CD1c-positive myeloid dendritic cell (primary cell): Measurements from ENCODE around the gene TFB1M.
"Not testable (repeated sequence)": the region's sequence is repeated elsewhere in the genome, so short reads cannot be mapped to it uniquely, and the experiment has no call there.

ENCODE experiments used
- DNase-seq: peaks from one replicate; pipeline ENCODE4 v3.0.0-alpha.2; 2016; ENCODE audit errors: extremely low spot score

TFB1M gene

DNA sequence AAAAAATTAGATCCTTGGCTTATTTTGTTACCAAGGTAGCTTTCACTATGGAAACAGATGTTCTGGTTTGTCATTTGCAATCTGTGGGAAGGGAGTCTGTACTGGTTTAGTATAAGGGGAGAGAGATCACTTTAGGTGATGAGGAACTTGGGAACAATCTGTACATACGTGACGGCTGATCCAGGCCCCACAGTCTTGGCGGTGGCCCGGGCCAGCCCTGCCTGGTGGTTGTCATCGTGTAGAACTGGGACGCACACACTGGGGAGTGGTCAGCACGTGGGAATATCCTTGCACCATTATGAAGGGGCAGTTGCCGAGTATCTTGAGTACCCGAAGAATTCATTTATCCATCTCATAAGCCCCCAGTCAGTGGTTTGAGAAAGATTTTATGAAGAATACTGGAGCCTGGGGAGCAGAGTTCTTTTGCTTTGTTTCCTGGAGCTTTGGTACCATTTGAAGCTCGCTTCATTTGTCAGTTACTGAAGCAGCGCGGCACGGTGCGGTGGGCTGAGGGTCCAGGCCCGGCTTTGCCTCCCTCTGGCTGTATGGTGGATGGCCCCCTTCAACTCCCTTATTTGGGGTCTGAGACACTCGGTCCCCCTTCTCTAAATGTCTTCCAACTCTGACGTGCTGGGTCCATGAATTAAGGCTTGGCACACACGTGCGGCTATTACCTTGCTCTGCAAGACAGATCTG is 73.2 kb downstream of the TFB1M start:
- no peak for DNase-seq

DNA sequence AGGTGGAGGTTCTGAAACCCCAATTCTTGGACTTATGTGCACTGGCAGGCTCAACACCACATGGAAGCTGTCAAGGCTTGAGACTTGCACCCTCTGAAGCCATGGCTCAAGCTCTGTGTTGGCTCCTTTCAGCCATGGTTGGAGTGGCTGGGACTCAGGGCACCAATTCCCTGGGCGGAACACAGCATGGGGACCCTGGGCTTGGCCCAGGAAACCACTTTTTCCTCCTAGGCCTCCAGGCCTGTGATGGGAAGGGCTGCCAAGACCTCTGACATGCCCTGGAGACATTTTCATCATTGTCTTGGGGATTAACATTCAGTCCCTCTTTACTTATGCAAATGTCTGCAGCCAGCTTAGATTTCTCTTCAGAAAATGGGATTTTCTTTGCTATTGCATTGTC is 76.7 kb downstream of the TFB1M start:
- DNase-seq: no peak

DNA sequence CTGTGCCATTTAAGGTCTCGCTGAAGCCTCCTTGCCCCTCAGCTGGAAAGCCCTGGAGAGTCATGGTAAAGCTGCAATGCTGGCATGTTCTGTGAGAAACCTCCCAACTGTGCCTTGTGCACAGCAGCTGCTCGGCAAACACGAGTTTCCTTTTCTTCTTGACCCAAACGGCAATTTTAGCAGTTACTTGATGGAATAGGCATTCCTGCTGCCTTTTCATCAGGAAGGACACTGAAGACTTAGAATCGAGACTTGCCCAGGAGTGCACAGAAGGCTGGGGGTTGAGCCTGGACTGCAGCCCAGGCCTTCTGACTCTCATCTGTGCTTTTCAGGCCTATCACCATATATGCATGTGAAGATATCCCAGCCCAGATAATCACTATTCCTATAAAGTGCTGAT is 79.2 kb downstream of the TFB1M start:
- no peak for DNase-seq

DNA sequence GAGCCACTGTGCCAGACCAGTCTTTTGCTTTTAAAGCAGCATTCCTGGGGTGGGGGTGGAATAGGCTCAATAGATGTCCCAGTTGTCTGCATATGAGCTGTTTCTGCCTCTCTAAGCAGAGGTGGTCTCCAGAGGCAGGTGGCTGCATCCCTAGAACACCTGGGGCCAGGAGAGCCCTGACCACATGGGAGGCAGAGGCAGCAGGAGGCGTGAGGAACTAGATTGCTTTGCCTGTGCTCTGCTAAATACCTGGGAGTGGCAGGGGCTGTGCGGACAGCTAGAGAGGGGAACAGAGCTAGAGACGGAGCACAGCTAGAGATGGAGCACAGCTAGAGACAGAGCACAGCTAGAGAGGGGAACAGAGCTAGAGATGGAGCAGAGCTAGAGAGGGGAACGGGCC is 79.6 kb downstream of the TFB1M start:
- DNase-seq: no peak

DNA sequence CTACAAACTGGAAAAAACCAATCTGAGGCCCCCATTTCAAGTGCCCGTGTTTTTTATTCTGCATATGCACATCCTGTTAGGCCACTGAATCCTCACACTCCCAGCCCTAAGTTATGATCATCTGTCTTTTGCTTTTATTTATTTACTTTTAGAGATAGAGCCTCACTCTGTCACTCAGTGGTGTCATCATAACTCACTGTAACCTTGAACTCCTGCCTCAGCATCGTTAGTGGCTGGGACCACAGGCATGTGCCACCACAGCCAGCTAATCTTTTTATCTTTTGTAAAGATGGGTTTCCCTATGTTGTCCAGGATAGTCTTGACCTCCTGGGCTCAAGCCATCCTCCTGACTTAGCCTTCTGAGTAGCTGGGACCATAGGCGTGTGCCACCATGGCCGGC is 80.1 kb downstream of the TFB1M start:
- no peak for DNase-seq

DNA sequence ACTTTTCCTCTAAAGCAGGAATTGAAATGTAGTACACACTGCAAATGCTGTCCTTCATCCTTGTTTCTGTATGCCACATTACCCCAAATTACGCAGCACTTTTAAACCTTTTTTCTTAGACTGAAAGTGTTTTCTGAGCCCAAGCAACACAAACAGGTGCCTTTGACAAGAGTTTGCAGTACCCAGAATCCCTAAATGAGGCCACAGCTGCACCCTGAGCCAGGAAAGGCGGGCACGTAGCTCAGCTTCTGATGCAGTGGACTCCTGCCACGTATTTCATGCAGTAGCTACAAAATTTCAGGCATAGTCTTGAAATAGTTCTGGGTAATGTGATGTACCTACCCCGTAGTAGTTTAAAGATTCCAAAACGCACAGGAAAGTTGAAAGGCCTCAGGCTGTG is 81.4 kb downstream of the TFB1M start:
- no peak for DNase-seq

DNA sequence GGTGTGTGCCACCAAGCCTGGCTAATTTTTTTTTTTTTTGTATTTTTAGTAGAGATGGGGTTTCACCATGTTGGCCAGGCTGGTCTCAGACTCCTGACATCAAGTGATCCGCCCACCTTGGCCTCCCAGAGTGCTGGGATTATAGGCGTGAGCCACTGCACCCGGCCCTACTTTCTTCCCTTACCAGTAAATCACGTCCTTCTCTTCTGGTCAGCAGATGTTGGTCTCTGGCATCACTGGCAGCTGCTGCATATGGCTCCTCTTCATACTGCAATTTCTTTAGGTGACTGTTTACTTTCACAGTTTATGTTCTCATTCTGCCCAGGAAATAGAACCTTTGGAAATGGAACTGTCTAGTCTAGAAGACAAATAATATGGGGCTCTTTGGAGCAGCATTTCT is 83.3 kb downstream of the TFB1M start:
- not testable (repeated sequence) for DNase-seq

DNA sequence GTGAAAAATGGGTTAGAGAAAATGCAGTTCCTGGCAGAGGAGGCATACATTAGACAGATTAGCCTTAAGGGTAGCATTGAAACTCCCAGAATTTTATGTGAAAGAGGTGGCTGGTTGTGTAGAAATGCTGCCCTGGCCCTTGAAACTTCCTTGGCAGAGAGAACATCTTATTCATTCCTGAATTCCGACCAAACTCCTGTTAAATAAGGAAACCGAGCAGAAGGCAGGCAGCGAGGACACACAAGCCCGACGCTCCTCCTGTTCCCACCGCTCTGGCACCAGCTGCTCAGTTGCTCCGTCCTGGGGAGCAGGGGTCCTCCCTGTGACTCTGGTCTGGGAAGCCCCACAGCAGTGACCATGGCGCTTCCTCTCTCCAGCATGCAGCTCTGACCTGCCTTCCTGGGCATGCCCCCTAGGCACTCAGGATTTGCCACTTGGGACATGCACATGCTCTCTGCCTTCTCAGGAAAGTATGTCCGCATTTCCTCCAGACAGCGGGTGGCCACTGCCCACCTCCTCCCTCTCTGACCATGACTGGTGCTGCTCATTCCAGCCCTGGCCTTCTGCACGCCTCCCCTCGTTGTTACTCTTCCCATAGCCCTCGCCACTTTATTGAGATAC is 85.6 kb downstream of the TFB1M start:
- DNase-seq: no peak

DNA sequence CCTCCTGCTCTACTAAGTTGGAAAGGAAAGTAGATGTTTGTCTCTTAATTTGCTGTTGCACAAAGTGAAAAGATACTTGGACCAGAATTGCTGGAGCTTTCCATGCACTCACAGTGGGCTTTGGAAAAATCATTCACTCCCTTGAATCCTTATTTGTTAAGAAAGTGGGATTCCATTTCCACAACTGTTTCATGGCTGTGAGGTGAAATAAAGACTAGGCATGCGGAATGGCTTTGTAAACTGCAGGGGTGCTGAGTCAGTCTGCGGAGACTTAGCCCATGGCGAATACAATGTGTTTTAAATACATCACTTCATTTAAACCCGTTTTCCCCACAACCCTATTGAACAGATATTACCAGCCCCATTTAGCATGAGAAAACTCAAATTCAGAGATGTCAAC is 87.2 kb downstream of the TFB1M start:
- DNase-seq: no peak

DNA sequence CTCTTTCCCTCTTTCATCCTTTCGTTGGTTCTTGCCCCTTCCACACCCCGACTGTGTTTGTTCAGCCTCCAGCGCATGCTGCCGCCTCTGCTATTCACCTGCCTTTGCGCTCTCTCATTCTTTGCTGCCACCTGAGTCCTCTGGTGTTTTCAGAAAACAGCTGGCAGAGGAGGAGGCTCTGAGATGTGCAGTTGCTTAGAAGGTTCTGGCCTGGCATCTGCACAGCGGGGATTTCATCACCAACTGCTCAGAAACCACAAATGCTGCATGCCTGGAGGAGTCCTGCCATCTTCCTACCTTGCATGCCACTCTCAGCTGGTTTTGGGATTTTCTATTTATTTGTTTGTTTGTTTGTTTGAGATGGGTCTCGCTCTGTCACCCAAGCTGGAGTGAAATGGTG is 89.7 kb downstream of the TFB1M start:
- DNase-seq: no peak

DNA sequence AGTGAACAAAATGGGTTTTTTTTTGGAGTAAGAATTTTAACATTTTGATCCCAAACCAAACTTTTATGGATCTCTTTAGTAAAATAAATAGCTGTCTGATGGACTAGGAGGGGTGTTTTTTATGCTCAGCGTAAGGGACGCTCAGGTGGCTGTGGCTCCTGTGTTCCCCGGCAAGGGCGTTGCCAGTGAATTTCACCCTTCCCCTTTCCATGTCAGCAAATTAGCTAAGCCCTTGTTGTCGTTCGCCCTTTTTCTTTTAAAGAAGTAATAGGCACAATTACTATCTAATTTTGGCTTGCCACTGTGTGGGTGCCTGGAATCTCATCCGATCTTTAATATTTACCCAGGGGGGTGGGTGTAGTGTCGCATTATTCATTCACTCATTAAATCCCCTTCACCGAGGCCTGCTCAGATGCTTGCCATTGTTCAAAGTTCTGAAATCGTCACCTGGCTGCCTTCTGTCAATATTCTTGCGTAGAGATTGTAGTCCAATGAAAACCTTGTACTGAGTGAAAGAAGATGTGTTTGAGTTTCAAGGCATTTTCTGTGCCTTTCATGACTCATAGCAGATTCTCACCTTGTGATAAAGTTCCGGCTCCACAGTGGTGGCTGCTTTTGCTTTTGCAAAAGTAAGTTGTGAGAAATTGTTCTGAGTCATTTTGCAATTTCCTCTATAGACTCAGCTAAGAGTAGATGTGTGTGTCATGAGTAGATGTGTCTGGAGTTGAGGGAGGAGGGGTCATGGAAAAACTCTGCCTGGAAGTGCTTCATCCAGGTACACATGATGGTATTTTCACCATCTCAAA is 90.4 kb downstream of the TFB1M start:
- peak; percentile 78 for DNase-seq

DNA sequence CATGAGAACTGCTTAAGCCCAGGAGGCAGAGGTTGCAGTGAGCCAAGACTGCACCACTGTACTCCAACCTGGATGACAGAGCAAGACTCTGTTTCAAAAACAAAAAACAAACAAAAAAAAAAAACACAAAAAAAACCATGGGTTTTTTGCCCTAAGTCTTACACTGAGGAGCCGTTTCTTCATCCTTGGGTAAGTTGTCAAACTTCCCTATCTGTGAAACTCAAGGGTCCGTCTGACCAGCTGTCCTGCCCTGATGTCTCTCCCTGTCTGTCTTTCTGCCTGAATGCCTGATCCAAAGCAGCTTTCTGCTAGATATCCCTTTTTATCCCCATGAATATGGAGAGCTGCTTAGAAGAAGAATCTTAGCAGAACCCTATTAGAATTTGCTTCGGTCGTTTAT is 91.8 kb downstream of the TFB1M start:
- DNase-seq: peak; percentile 15

DNA sequence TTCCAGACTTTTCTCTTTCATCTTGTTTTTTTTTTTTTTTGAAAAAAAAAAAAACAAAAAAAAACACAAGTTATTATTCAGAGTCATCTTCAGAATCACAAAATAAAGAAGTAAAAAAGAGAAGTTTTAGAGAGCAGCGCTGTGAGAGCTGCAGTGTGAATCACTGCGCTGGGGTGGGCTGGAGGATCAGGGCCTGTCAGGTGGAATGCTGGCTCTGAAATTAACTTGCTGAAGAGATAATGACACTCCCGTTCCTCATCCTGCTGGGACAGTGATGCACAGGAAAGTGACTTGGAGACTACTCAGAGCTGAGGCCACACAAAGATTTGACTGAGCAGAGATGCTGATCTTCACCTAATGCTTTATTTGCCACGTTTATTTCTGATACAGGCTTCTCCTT is 93.2 kb downstream of the TFB1M start:
- DNase-seq: peak; percentile 79

DNA sequence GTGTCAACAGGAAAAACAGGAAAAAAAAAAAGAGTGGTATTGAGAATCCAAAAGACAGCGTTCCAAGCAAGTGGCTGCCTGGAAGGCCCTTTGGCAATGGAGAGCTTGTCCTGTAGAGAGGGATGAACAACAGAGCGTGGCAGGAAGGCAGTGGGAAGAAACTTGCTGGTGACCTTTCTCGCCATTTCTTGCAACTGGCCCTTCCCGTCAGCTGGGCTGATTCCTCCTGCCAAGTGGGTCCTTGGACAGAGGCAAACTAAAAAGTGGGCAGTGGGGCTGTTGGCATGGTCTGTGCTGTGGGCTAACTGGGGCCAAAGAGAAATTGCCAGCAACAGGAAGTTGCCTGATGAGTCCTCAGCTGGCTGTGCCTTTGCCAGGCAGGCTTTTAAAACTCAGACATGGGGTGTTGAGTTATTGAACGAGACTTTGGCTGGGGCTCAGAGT is 94.4 kb downstream of the TFB1M start:
- DNase-seq: no peak

DNA sequence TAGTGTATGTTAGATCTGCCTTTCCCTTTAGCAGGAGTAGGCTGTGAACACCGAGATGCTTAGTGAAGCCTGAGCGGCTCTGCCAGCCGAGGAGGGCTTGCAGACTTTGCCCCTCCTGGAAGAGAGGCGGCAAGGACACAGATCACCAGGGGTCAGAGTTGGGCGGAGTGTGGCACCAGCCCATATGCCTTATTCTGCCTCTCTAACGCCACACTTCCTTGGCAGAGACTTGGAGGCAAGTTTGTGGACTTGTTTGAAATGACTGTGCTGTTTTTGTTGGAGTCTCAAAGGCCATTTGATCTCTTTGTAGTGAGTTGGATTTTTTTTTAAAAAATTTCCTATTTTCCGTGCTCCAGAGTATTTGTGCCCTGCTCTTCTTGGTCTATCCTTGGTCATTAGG is 95.0 kb downstream of the TFB1M start:
- no peak for DNase-seq

DNA sequence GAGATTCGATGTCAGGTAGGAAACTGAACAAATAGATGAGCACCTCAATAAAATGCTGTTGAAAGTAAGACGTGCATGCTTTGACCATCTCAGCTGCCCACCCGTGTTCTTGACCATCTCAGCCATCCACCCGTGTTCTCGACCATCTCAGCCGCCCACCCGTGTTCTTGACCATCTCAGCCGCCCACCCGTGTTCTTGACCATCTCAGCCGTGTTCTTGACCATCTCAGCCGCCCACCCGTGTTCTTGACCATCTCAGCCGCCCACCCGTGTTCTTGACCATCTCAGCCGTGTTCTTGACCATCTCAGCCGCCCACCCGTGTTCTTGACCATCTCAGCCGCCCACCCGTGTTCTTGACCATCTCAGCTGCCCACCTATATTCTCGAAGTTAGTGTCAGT is 95.6 kb downstream of the TFB1M start:
- DNase-seq: not testable (repeated sequence)

DNA sequence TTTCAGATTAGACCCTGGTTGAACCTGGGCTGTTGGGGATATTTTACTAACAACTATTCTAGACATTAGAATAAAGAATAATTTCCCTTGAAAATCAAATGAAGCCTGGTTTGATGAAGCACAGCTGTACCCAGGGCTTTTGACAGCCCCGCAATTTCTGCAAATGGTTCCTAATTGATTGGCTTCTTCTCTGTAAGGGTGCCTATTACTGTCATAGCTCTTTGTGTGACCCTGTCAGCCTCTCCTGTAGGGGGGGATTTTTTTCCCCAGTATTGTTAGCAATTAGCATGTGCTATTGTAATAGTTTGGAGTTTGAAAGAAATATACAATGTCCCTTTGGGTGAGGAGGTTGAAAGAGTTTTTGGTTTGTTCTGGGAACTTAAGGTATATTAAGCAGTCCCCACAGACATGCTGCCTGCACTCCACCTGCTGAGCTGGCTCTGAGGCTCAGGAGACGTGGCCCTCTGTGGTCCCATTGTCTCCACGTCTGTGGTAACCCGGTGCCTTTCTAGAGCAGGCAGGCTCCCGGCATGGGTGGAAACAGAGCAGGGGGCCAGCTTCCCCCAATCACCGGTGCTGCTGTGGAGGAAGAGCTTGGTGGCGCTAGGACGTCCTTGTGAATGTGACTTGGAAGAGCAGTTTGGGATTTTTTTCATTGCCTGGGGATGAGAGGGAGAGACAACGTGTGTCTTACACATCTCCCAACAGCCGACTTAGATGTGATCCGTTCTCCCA is 97.8 kb downstream of the TFB1M start:
- DNase-seq: no peak

DNA sequence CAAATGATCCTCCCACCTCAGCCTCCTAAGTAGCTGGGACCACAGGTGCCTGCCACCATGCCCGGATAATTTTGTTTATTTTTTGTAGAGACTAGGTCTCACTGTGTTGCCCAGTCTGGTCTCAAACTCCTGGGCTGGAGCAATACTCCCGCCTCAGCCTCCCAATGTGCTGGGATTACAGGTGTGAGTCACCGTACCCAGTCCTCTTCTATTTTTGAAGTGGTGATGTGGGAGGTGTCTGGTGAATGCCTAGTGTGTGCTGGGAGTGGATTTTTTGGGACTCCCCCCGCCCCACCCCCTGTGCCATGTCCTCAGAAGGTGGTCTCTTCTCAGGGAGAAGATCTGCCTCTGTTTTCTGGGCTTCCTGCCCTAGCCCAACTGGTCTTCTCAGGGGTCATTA is 98.4 kb downstream of the TFB1M start:
- no peak for DNase-seq

DNA sequence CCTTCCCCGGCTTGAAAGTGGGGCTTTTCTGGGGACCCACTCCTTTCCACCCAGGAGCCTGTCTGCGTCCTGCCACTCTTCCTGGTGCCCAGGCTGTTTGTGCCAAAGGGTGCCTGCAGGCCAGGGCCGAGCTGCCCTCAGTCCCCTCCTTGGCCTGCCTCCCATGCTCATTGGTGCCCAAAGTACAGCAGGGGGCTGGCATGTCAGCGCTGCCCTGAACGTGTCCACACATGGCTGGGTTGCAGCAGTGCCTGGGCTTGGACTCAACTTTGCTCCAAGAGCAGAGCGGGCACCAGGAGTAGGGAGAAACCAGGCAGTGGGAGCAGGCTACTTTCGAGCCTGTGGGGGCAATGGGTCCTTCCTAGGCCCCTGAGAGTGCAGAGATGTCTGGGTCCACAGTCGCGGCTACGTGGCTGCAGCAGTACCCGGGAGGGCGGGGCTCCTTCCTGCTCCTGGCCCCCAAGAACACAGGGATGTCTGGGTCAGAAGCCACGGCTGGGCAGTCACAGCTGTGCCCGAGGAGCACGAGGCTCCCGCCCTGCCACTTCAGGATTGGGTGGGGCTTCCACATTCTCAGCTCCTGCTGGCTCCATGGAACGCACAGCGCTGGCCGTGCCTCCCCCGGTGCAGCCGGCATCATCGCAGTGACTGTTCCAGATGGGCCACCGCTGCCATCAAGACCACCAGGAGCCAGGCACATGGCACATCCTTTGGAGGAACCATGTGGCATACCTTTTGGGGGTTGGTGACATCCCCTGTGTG is 100.5 kb downstream of the TFB1M start:
- DNase-seq: no peak

DNA sequence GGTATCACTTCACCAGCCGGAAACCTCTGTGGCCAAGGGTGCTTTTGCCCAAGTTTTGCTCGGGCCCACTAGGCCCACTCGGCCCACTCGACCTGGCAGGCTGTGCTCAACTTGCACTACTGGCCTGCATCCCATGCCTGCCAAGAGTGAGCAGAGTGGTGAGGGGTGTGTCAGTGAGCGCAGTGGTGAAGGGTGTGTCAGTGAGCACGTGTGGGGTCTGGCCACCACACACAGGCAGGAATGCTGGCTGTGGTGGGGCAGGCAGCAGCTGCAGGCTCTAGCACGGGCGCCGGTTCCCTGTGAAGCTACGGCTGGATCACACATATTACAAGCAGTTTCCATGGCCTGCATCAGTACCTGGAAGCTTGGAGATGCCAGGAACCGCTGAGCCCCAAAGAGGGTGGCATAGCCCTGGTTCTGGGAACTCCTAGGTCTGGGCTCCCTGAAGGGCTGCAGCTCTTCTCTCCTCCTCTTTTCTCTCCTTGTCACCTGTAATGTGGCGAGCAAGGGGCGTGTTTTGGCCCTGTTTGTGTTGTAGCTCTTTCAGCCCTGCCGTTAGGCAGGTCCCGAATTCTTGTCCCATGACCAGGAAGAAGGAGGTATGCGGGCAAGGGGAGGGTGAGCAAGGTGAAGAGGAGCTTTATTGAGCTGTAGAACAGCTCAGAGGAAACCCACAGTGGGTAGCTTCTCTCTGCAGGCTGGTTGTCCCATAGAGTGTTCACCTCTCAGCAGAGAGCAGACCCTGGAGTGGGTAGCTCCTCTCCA is 101.5 kb downstream of the TFB1M start:
- DNase-seq: no peak

DNA sequence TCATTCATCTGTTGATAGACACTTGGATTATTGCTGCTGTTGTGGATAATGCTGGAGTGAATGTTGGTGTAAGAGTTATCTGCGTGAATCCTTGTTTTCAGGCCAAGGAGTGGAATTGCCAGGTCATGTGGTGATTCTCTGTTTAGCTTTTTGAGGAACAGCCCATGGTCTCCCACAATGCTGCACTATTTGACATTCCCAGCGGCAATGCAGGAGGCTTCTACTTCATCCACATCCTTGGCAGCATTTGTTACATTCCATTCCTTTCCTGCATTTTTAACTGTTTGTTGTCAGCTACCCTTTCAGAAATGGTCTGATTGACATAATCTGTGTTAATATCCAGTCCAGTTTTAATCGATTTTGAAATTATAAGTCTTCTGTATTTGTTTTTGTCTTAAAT is 102.2 kb downstream of the TFB1M start:
- no peak for DNase-seq
